Measurements from ENCODE around the gene TLL2. TPM values are rescaled to one million over a fixed set of nuclear protein-coding genes. Genes with fewer than 3 reads are reported as not detected.
A peak's percentile ranks its signal among the peaks of the same experiment; 100 is the strongest.

The TLL2 gene
- total RNA-seq, 1 experiment from 2014 or later, result 0.18 TPM

GRCh38 chr10:96414303-96414702, 99.4 kb downstream of the TLL2 start:
- no peaks in the 10 kb centered on the region for H3K9me2 ChIP-seq (replicated peaks; ENCODE audit: low read length)
- ChIA-PET CTCF (no interaction called here), POLR2A (ENCODE audit: unreplicated experiment) (no interaction called here)

GRCh38 chr10:96413151-96413787, 100.5 kb downstream of the TLL2 start:
- no peak for ATAC-seq

More at GRCh38 chr10:96414303-96414702, 99.4 kb downstream of the TLL2 start:
- BruUV-seq (replicated peaks), result no TSS peak
- DNase-seq (no peak), ATAC-seq (no peak)
- Histone ChIP-seq H2AFZ (ENCODE audit: low read length) (no peak overlapping the region), H3K27ac (ENCODE audit: low read length) (no peak overlapping the region), H3K4me2 (ENCODE audit: low read length) (no peak overlapping the region), H4K20me1 (ENCODE audit: low read length) (no peaks in the 10 kb centered on the region), H3K27me3 (ENCODE audit: low read length) (peaks cover 14% of the 10 kb centered on the region; the same call in 1 of the 2 replicates), H3K36me3 (ENCODE audit: low read depth, low read length) (no peaks in the 10 kb centered on the region), H3K4me3 (ENCODE audit: low read length) (no peak overlapping the region), H3K79me2 (ENCODE audit: low read length) (no peaks in the 10 kb centered on the region), H3K9me3 (ENCODE audit: low read length) (no peaks in the 10 kb centered on the region), H3F3A (ENCODE audit: low read length, unreplicated experiment) (no peaks in the 10 kb centered on the region), H3K9ac (ENCODE audit: low read length) (no peak overlapping the region), H3K4me1 (ENCODE audit: insufficient read depth, low read length) (peaks cover 17% of the 10 kb centered on the region)
- intact Hi-C loops (cut with micrococcal nuclease), result no loop called here
- no peak for TF ChIP-seq EZH2 (IDR thresholded peaks at IDR 0.05; ENCODE audit: low read length, unreplicated experiment)
- TF ChIP-seq CTCF (conservative IDR thresholded peaks at IDR 0.05; ENCODE audit: low read depth, low read length), result no peak
- TF ChIP-seq EZH2phosphoT487 (IDR thresholded peaks at IDR 0.05; ENCODE audit: borderline replicate concordance, low read length), result no peak

More at GRCh38 chr10:96413151-96413787, 100.5 kb downstream of the TLL2 start:
- Histone ChIP-seq H3F3A (ENCODE audit: low read length, unreplicated experiment) (no peaks in the 10 kb centered on the region), H3K9ac (ENCODE audit: low read length) (no peak overlapping the region), H4K20me1 (ENCODE audit: low read length) (no peaks in the 10 kb centered on the region), H3K4me2 (ENCODE audit: low read length) (no peak overlapping the region), H3K4me3 (ENCODE audit: low read length) (no peak overlapping the region), H3K27me3 (ENCODE audit: low read length) (peaks cover 22% of the 10 kb centered on the region), H3K9me3 (ENCODE audit: low read length) (no peaks in the 10 kb centered on the region), H3K79me2 (ENCODE audit: low read length) (no peaks in the 10 kb centered on the region), H2AFZ (ENCODE audit: low read length) (no peak overlapping the region), H3K9me2 (replicated peaks; ENCODE audit: low read length) (no peaks in the 10 kb centered on the region), H3K4me1 (ENCODE audit: insufficient read depth, low read length) (peaks cover 17% of the 10 kb centered on the region), H3K27ac (ENCODE audit: low read length) (no peak overlapping the region), H3K36me3 (ENCODE audit: low read depth, low read length) (no peaks in the 10 kb centered on the region)
- no peak for DNase-seq
- no TSS peak for BruUV-seq (replicated peaks)
- TF ChIP-seq EZH2phosphoT487 (IDR thresholded peaks at IDR 0.05; ENCODE audit: borderline replicate concordance, low read length), result no peak
- TF ChIP-seq CTCF (conservative IDR thresholded peaks at IDR 0.05; ENCODE audit: low read depth, low read length), result peak; percentile 30; the same call in 1 of the 2 replicates
- ChIA-PET CTCF (no interaction called here), POLR2A (ENCODE audit: unreplicated experiment) (no interaction called here)
- intact Hi-C loops (cut with micrococcal nuclease), result no loop called here
